K562 (cell line): ENCODE data around the gene NPTXR. TPM values are rescaled to one million over a fixed set of nuclear protein-coding genes. Genes with fewer than 3 reads are reported as not detected.
A peak's percentile ranks its signal among the peaks of the same experiment; 100 is the strongest.

ENCODE experiments used
- CCAR2 ChIP-seq: fragments of 200-400 bp; formaldehyde crosslinking; IDR thresholded peaks from 2 replicates; pipeline ENCODE4 v1.6.1; 2017; ENCODE audit warnings: mild to moderate bottlenecking, low read depth, low read length
- COPS2 ChIP-seq: fragments of 450-650 bp; conservative IDR thresholded peaks from 2 replicates; pipeline ENCODE4 v1.6.1; 2016; ENCODE audit warnings: mild to moderate bottlenecking, moderate library complexity
- CUX1 ChIP-seq: fragments of 200-800 bp; sonication (Bioruptor generic); IDR thresholded peaks from 2 replicates; pipeline ENCODE4 v1.6.1; 2016; ENCODE audit warnings: missing genetic modification characterization, missing compliant biosample characterization
- DDX20 ChIP-seq: fragments of 450-650 bp; IDR thresholded peaks from 2 replicates; pipeline ENCODE4 v1.6.1; 2016; ENCODE audit warnings: missing genetic modification characterization, low read depth, mild to moderate bottlenecking, missing compliant biosample characterization, moderate library complexity
- EHMT2 ChIP-seq: fragments of 450-650 bp; IDR thresholded peaks from 2 replicates; pipeline ENCODE4 v1.6.1; 2018; ENCODE audit warnings: antibody characterized with exemption
- ETV5 ChIP-seq: sonication (generic); formaldehyde crosslinking; IDR thresholded peaks from 2 replicates; pipeline ENCODE4 v1.4.0; 2020; ENCODE audit warnings: low read depth, mild to moderate bottlenecking, missing genetic modification reagents
- HLTF ChIP-seq: fragments of 450-650 bp; IDR thresholded peaks from 2 replicates; pipeline ENCODE4 v1.6.1; 2016
- MCM3 ChIP-seq: fragments of 450-650 bp; IDR thresholded peaks from 2 replicates; pipeline ENCODE4 v1.6.1; 2016
- NR1H2 ChIP-seq: sonication (generic); formaldehyde crosslinking; IDR thresholded peaks from 2 replicates; pipeline ENCODE4 v1.4.0; 2020; ENCODE audit warnings: mild to moderate bottlenecking, missing genetic modification reagents
- NR4A1 ChIP-seq, 2 experiments: fragments of 250-450 bp in 1 of 2; fragments of 450-650 bp in 1 of 2; sonication (Bioruptor Pico) in 1 of 2; IDR thresholded peaks; 2 replicates each; pipeline versions ENCODE4 v1.4.0 to v1.6.1; 2016 to 2020; ENCODE audit warnings: mild to moderate bottlenecking in 2 of 2, missing compliant biosample characterization in 1 of 2, missing genetic modification characterization in 1 of 2, moderate library complexity in 1 of 2
- RBM17 ChIP-seq: fragments of 200-400 bp; formaldehyde crosslinking; IDR thresholded peaks from 2 replicates; pipeline ENCODE4 v1.6.1; 2017; ENCODE audit warnings: low read depth, mild to moderate bottlenecking, low read length, borderline replicate concordance
- TBP ChIP-seq: optimal IDR thresholded peaks from 2 replicates; pipeline ENCODE3; 2011; ENCODE audit warnings: low read depth, low read length, improper control_type of control experiment
- TCF7 ChIP-seq: sonication (generic); IDR thresholded peaks from 2 replicates; pipeline ENCODE4 v1.6.1; 2016; ENCODE audit warnings: antibody characterized with exemption, borderline replicate concordance
- ZNF280A ChIP-seq: fragments of 450-650 bp; IDR thresholded peaks from 2 replicates; pipeline ENCODE4 v1.6.1; 2018; ENCODE audit warnings: mild to moderate bottlenecking, low read depth; ENCODE audit not compliant: partially characterized antibody
- ZNF41 ChIP-seq: fragments of 250-450 bp; sonication (Bioruptor Pico); conservative IDR thresholded peaks from 2 replicates; pipeline ENCODE4 v1.4.0; 2020; ENCODE audit warnings: mild to moderate bottlenecking
- ZNF589 ChIP-seq: fragments of 200-800 bp; sonication (Bioruptor generic); IDR thresholded peaks from 2 replicates; pipeline ENCODE4 v1.6.1; 2016; ENCODE audit warnings: low read depth, missing genetic modification characterization, missing compliant biosample characterization
- polyA plus RNA-seq, 8 experiments: library from polyadenylated mRNA; depleted of rRNA in 4 of 8; stranded (reverse) in 5 of 8; unstranded in 3 of 8; fragments of >200 nt; fragmentation: Nextera tagmentation in 2 of 8; fragmentation: Illumina TruSeq in 1 of 8; extraction: Ambion mirVana in 2 of 8; extraction: Trizol in 1 of 8; gene quantifications; 2 replicates each; pipeline versions ENCODE4 v1.2.1 to v1.2.3, GENCODE V29; 2011 to 2014; ENCODE audit warnings: inconsistent platforms in 1 of 8, missing spikeins in 1 of 8
- total RNA-seq, 7 experiments: library from RNA; depleted of rRNA in 6 of 7; stranded (reverse); fragments of >200 nt in 6 of 7; fragmentation: Illumina TruSeq in 2 of 7; extraction: Trizol in 2 of 7; gene quantifications; 2 replicates each; pipeline versions ENCODE4 v1.2.1 to v1.2.3, GENCODE V29; 2011 to 2021; ENCODE audit warnings: low replicate concordance in 1 of 7
- TF ChIP-seq, protein P1 (sequence below): fragments of 250-450 bp; sonication (Bioruptor Pico); IDR thresholded peaks from 2 replicates; pipeline ENCODE4 v1.5.0; 2021; ENCODE audit warnings: mild to moderate bottlenecking, moderate library complexity

Gene NPTXR
- total and polyA plus RNA-seq, 9 of the 15 experiments (the other 6 are each of a cell fraction or from before 2014, with no cell fraction given), result 0.01 to 3.1 (median 1.1) TPM

- TF ChIP-seq CUX1 (CRISPR knock-in tag), result no peak
- no peak for TF ChIP-seq RBM17
- no peak for TF ChIP-seq ETV5 (CRISPR knock-in tag)
- no peak for TF ChIP-seq EHMT2
- no peak for TF ChIP-seq CCAR2
- no peak for TF ChIP-seq MCM3
- TF ChIP-seq, protein P1, sequence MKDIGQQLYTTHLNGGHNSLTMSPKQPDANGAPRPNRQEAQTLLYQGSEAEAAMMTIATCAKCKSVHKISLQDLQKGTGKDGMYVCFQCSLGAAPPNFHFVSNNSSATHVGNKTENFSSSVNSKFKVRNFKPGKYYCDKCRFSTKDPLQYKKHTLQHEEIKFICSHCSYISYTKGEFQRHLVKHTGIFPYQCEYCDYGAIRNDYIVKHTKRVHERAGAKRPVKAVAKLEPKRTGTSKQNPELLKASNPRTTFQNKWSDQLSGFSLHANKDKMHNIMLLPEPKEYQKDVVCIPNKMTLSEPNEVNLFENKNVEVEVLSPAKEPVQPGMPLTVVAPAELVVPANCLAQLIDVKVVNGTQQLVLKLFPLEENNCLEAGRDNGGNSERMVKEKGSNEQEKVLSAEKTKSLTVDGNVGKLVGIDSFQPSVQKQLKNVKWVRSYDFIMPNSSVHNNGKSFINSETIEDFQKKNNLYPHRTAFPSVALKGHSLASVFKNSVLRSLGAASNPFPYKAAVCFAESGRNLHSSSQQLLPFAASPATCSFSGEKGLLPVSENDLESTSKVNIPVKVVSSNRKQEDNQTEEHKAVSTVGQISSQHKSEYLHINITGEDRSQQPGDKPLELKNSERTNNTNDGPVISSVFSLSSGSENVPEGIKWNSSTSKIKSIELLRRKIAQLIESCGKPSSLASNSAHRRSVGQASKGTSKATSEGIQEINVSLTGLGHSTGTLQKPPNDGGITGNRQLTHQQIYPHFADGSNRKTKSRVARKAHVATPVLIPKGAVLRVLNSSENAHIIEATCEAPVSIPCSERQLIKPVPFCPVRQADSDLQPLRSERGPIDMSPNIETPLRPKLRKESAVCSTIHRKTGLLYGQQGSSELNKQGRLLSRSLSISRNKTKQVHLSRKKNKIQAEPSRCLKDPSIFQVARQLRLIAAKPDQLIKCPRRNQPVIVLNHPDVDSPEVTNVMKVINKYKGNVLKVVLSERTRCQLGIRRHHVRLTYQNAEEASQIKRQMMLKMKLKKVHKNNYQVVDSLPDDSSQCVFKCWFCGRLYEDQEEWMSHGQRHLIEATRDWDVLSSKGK, result no peak
- peak; percentile 74 for TF ChIP-seq TBP
- no peak for TF ChIP-seq ZNF41 (CRISPR knock-in tag)
- TF ChIP-seq NR4A1 (CRISPR knock-in tag; IDR thresholded peaks at IDR 0.05), result no peak
- TF ChIP-seq NR4A1 (tag; IDR thresholded peaks at IDR 0.05), result no peak
- TF ChIP-seq DDX20 (tag), result no peak
- no peak for TF ChIP-seq TCF7
- no peak for TF ChIP-seq NR1H2
- TF ChIP-seq ZNF280A, result no peak
- TF ChIP-seq COPS2, result no peak
- no peak for TF ChIP-seq HLTF
- TF ChIP-seq ZNF589, result no peak
Observed at GRCh38 chr22:38843657-38844314, at the start of gene NPTXR (continued).
